ENCODE data around the gene PRKN.

GRCh38 chr6:162581988-162582780, 145.4 kb downstream of the PRKN start:
- TF ChIP-seq EP300 (IDR thresholded peaks at IDR 0.05; ENCODE audit: low read depth) (no peak), CTCF (IDR thresholded peaks at IDR 0.05) (no peak), POLR2AphosphoS5 (IDR thresholded peaks at IDR 0.05) (no peak), POLR2A (IDR thresholded peaks at IDR 0.05) (no peak)
